ENCODE measurements around the gene ASIP. TPM values are rescaled to one million over a fixed set of nuclear protein-coding genes. Genes with fewer than 3 reads are reported as not detected.

Gene ASIP
- total and polyA plus RNA-seq, 2 of the 13 experiments (the other 11 are each of a cell fraction or from before 2014, with no cell fraction given) = not detected

DNA sequence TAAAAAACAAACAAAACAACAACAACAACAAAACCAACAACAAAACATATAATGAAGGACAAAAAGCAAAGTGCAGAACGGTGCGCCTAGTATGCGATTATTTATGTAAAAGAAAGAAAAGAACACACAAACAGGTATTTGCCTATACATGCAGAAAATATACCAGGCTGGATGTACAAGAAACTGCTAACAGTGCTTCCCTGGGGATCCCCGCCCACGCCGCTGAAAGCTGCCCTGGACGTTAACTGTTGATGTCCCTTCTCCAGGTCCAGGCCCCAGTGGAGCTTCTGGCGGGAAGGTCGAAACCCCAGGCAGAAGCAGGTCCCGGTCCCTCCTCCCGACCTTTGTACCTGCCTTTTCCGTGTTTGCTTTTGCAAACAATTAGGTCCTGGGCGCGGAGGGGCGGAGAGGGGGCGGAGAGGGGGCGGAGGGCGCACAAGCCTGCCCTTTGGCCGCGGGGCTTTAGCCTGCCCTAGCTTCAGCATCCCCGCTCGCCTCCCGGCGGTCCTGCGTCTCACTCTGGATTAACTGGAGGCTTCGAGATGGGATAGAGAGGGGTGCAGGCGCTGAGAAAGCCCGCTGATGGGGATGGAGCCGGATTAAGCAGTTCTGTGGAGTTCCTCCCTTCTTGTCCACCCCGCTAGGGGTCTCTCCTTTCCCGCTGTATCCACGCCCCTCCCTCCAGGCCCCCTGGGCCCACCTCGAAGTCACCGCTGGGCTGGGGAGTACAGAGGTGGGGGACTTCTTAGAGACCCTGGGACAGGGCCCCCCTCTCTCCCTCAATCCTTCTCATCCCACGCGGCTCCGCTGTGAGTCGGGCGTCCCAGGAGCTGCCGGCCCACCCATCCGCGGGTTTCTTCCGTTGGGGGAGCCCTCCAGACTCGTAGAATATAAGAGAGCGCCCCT lies 70.1 kb downstream of the ASIP start (continued):
- TF ChIP-seq ZHX2 (IDR thresholded peaks at IDR 0.05; ENCODE audit: low read depth) (peak; percentile 66; the same call in 1 of the 2 replicates), ZHX2 (CRISPR knock-in tag; IDR thresholded peaks at IDR 0.05; ENCODE audit: borderline replicate concordance) (no peak), NRL (CRISPR knock-in tag; IDR thresholded peaks at IDR 0.05; ENCODE audit: borderline replicate concordance) (0 out of 2 replicates have a peak, but pooled peaks have one; percentile 17), PCBP1 (IDR thresholded peaks at IDR 0.05; ENCODE audit: borderline replicate concordance, low read depth, low read length) (peak; percentile 93; the same call in 1 of the 2 replicates), HNRNPH1 (optimal IDR thresholded peaks at IDR 0.05; ENCODE audit: low read depth, low read length) (no peak), JUND (CRISPR knock-in tag; IDR thresholded peaks at IDR 0.05) (no peak; the same call in 1 of the 2 replicates), NFKB2 (CRISPR knock-in tag; IDR thresholded peaks at IDR 0.05; ENCODE audit: borderline replicate concordance) (peak; percentile 58; the same call in 1 of the 2 replicates), ZNF766 (CRISPR knock-in tag; IDR thresholded peaks at IDR 0.05; ENCODE audit: borderline replicate concordance) (0 out of 2 replicates have a peak, but pooled peaks have one; percentile 18), SAFB2 (CRISPR knock-in tag; IDR thresholded peaks at IDR 0.05; ENCODE audit: borderline replicate concordance, low read depth) (no peak), ZNF335 (CRISPR knock-in tag; IDR thresholded peaks at IDR 0.05) (peak; percentile 83; the same call in 1 of the 2 replicates), YY1 (IDR thresholded peaks at IDR 0.05; ENCODE audit: insufficient read depth, insufficient replicate concordance, low read depth, low read length) (no peak), ZNF468 (CRISPR knock-in tag; IDR thresholded peaks at IDR 0.05) (no peak), MATR3 (CRISPR knock-in tag; IDR thresholded peaks at IDR 0.05) (no peak), ZNF121 (CRISPR knock-in tag; IDR thresholded peaks at IDR 0.05) (no peak), NCOA2 (CRISPR knock-in tag; IDR thresholded peaks at IDR 0.05) (peak; percentile 88), FOXA1 (IDR thresholded peaks at IDR 0.05) (peak; percentile 75; the same call in 1 of the 2 replicates), FOXA1 (CRISPR knock-in tag; IDR thresholded peaks at IDR 0.05) (peak; percentile 98), THYN1 (CRISPR knock-in tag; IDR thresholded peaks at IDR 0.05; ENCODE audit: borderline replicate concordance, low read depth) (peak; percentile 59; the same call in 1 of the 2 replicates), ZNF576 (CRISPR knock-in tag; IDR thresholded peaks at IDR 0.05) (no peak)
- TF ChIP-seq, protein P1, sequence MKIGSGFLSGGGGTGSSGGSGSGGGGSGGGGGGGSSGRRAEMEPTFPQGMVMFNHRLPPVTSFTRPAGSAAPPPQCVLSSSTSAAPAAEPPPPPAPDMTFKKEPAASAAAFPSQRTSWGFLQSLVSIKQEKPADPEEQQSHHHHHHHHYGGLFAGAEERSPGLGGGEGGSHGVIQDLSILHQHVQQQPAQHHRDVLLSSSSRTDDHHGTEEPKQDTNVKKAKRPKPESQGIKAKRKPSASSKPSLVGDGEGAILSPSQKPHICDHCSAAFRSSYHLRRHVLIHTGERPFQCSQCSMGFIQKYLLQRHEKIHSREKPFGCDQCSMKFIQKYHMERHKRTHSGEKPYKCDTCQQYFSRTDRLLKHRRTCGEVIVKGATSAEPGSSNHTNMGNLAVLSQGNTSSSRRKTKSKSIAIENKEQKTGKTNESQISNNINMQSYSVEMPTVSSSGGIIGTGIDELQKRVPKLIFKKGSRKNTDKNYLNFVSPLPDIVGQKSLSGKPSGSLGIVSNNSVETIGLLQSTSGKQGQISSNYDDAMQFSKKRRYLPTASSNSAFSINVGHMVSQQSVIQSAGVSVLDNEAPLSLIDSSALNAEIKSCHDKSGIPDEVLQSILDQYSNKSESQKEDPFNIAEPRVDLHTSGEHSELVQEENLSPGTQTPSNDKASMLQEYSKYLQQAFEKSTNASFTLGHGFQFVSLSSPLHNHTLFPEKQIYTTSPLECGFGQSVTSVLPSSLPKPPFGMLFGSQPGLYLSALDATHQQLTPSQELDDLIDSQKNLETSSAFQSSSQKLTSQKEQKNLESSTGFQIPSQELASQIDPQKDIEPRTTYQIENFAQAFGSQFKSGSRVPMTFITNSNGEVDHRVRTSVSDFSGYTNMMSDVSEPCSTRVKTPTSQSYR (CRISPR knock-in tag; IDR thresholded peaks at IDR 0.05; ENCODE audit: borderline replicate concordance) = peak; percentile 87; the same call in 1 of the 2 replicates

Measured in HepG2 (cell line).